Mesenchymal stem cell (in vitro differentiated cells and primary cell): ENCODE data around the gene RAB11FIP5.

ENCODE experiments used
- DNase-seq: peaks from one replicate; pipeline ENCODE4 v3.0.0-alpha.2; 2013
- H2AFZ ChIP-seq: one replicate; pipeline ENCODE4 v1.6.1; 2013; ENCODE audit warnings: low read depth, mild to moderate bottlenecking, control low read depth, inconsistent platforms, low read length, moderate library complexity
- H2AK5ac ChIP-seq: 2 replicates; pipeline ENCODE4 v1.6.1; 2013; ENCODE audit warnings: low read length, moderate library complexity, mild to moderate bottlenecking, inconsistent platforms; ENCODE audit not compliant: severe bottlenecking
- H2BK120ac ChIP-seq: one replicate; pipeline ENCODE4 v1.6.1; 2013; ENCODE audit warnings: low read depth, mild to moderate bottlenecking, inconsistent platforms, low read length, moderate library complexity
- H2BK12ac ChIP-seq, 2 experiments: one replicate each; pipeline ENCODE4 v1.6.1; 2013; ENCODE audit warnings: inconsistent platforms in 2 of 2, low read length in 2 of 2, mild to moderate bottlenecking in 2 of 2, moderate library complexity in 2 of 2, control low read depth in 1 of 2
- H2BK15ac ChIP-seq: one replicate; pipeline ENCODE4 v1.6.1; 2013; ENCODE audit warnings: mild to moderate bottlenecking, low read depth, inconsistent platforms; ENCODE audit not compliant: poor library complexity, severe bottlenecking
- H2BK5ac ChIP-seq: 2 replicates; pipeline ENCODE4 v1.6.1; 2013; ENCODE audit warnings: low read depth, mild to moderate bottlenecking, low read length, control low read depth, inconsistent platforms; ENCODE audit not compliant: poor library complexity, severe bottlenecking
- H3K14ac ChIP-seq, 2 experiments: one replicate each; pipeline ENCODE4 v1.6.1; 2013; ENCODE audit warnings: inconsistent platforms in 2 of 2, low read length in 2 of 2, control low read depth in 1 of 2, mild to moderate bottlenecking in 1 of 2, moderate library complexity in 1 of 2
- H3K18ac ChIP-seq, 2 experiments: one replicate each; pipeline ENCODE4 v1.6.1; 2013; ENCODE audit warnings: inconsistent platforms in 2 of 2, low read length in 2 of 2, control low read depth in 1 of 2, low read depth in 1 of 2, mild to moderate bottlenecking in 1 of 2
- H3K23ac ChIP-seq, 2 experiments: one replicate each; pipeline ENCODE4 v1.6.1; 2013; ENCODE audit warnings: inconsistent platforms in 2 of 2, low read length in 2 of 2, mild to moderate bottlenecking in 2 of 2, moderate library complexity in 2 of 2, control low read depth in 1 of 2
- H3K27ac ChIP-seq: 2 replicates; pipeline ENCODE4 v1.5.1; 2013; ENCODE audit warnings: mild to moderate bottlenecking, moderate library complexity, low read length, control low read depth, inconsistent platforms; ENCODE audit not compliant: poor library complexity, severe bottlenecking
- H3K27me3 ChIP-seq, 2 experiments: 2 replicates each; pipeline versions ENCODE4 v1.6.1 to v1.7.0; 2013; ENCODE audit warnings: low read length in 2 of 2, mild to moderate bottlenecking in 2 of 2, moderate library complexity in 2 of 2, control low read depth in 1 of 2, inconsistent platforms in 1 of 2; ENCODE audit not compliant: control insufficient read depth in 1 of 2, insufficient read depth in 1 of 2
- H3K36me3 ChIP-seq, 2 experiments: 2 replicates each; pipeline versions ENCODE4 v1.6.1 to v1.7.0; 2013; ENCODE audit warnings: low read length in 2 of 2, control low read depth in 1 of 2, inconsistent platforms in 1 of 2, low read depth in 1 of 2, mild to moderate bottlenecking in 1 of 2; ENCODE audit not compliant: insufficient read depth in 2 of 2, control insufficient read depth in 1 of 2
- H3K4ac ChIP-seq, 2 experiments: one replicate each; pipeline ENCODE4 v1.6.1; 2013; ENCODE audit warnings: inconsistent platforms in 2 of 2, low read length in 2 of 2, mild to moderate bottlenecking in 2 of 2, moderate library complexity in 2 of 2, control low read depth in 1 of 2, low read depth in 1 of 2
- H3K4me1 ChIP-seq: 2 replicates; pipeline ENCODE4 v1.6.1; 2013; ENCODE audit warnings: low read depth, low read length, control low read depth; ENCODE audit not compliant: control insufficient read depth, insufficient read depth
- H3K4me2 ChIP-seq: 2 replicates; pipeline ENCODE4 v1.6.1; 2013; ENCODE audit warnings: low read length, mild to moderate bottlenecking, inconsistent platforms; ENCODE audit not compliant: poor library complexity, severe bottlenecking
- H3K4me3 ChIP-seq, 2 experiments: 2 replicates each; pipeline versions ENCODE4 v1.5.1 to v1.7.0; 2013; ENCODE audit warnings: low read length in 2 of 2, mild to moderate bottlenecking in 2 of 2, control low read depth in 1 of 2, low read depth in 1 of 2; ENCODE audit not compliant: insufficient read depth in 1 of 2
- H3K79me1 ChIP-seq: replicated peaks from 2 replicates; pipeline ENCODE4 v1.6.1; 2013; ENCODE audit warnings: mild to moderate bottlenecking, control low read depth, low read length, inconsistent platforms; ENCODE audit not compliant: poor library complexity, severe bottlenecking
- H3K9ac ChIP-seq: 2 replicates; pipeline ENCODE4 v1.7.0; 2013; ENCODE audit warnings: mild to moderate bottlenecking, low read length, moderate library complexity
- H3K9me3 ChIP-seq: 2 replicates; pipeline ENCODE4 v1.7.0; 2013; ENCODE audit warnings: mild to moderate bottlenecking, low read length; ENCODE audit not compliant: control insufficient read depth
- H4K8ac ChIP-seq: one replicate; pipeline ENCODE4 v1.6.1; 2013; ENCODE audit warnings: inconsistent platforms, mild to moderate bottlenecking, low read length, moderate library complexity
- H4K91ac ChIP-seq: one replicate; pipeline ENCODE4 v1.6.1; 2013; ENCODE audit warnings: mild to moderate bottlenecking, low read length, inconsistent platforms
- WGBS: methylation state at CpG from one replicate; pipeline ENCODE4 v1.1.7; 2013; ENCODE audit warnings: mixed read lengths; 5-methylcytosine and 5-hydroxymethylcytosine counted together

Gene RAB11FIP5

DNA sequence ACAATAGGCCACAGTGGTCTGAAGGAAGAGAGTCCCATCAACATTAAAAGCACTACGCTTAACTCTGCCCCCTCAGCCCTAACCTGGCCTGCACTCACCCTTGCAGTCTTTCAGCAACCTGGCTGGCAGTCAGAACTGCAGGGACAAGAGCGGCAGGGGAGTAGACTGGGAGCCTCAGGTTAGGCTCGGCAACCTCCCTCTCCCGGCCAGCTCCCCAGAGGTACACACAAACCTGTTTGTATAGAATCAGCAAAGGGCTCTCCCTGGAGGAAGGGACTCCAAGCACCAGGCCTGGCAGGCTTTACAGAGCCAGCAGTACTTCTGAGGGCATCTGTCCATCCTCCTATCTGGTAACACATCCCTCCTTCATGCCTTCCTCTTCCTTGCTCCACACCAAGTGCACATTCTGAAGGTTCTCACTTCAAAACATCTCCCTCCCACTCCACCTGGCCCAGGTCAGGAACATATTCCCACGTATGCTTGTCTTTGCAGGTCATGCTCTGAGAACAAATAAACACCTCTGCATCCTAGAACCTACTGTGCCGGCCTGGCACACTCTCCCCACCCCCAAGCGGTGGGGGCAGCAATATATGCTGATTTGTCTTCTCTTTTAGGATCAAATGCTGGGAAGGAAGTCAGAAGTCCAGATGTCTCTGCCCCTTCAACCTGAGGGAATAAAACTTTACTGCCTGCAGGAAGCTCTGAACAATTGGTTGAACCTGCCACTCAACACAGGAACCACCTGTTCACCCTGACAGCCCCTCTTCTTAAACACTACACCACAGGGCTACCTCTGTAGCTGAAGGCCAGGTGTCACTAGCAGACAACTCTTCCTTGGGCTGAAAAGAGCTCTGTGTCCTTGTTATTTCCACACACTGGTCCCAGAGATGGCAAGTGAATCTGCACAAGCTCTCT, 28.6 kb downstream of the RAB11FIP5 start:
- no peaks in the 10 kb centered on the region for H3K27me3 ChIP-seq

DNA sequence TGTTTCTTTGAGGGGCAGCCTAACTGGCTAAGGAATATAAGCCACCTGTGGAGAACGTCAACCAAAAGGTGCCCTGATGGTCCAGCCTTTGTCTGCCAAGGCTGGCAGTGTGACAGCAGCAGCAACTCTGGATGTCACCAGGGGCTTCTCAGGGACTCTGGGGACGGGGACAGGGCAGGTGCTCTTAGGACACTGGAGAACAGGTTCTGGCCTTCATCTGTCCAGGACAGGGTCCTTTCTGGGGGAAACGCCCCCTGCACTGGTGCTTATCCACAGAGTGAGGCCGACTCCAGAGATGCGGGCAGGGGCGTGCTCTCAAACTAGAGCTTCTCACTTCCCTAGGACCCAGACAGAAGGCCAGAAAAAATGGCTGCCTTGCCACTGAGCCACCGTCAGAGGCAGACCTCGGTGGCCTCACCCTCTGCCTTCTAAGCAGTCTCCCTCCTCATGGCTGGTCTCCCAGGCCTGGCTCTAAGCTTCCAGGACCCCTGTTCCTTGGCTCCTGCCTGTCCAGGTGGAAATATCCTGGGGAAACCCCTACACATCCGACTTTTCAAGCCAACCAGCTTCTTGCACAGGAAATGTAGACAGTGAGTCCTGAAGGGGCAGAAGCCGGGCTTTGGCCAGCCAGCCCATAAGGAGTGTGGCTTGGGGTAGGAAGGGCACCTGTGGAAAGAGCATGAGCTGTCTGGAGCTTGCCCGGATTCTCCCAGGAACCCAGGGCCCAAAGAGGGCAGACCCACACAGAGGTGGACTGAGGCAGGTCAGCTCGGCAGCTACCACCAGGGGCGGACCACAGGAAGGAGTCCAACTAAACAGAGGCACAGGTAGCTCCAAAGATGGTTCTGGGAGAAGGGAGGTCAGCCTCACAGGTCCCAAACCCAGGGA, 30.0 kb downstream of the RAB11FIP5 start:
- no peak overlapping the region for H2AK5ac ChIP-seq
- H2BK12ac ChIP-seq: no peak overlapping the region
- peaks cover 68 to 79% of the 10 kb centered on the region in 2 experiments for H3K36me3 ChIP-seq
- no peak overlapping the region for H2AFZ ChIP-seq
- no peak overlapping the region for H4K8ac ChIP-seq
- no peak overlapping the region for H2BK5ac ChIP-seq
- H3K9me3 ChIP-seq: no peaks in the 10 kb centered on the region
- no peak overlapping the region for H3K4ac ChIP-seq
- H3K9ac ChIP-seq: no peak overlapping the region
- H3K4me3 ChIP-seq: no peak overlapping the region
- no peak overlapping the region for H2BK120ac ChIP-seq
- no peak overlapping the region for H3K27ac ChIP-seq
- H3K79me1 ChIP-seq: peaks cover 46% of the 10 kb centered on the region
- no peaks in the 10 kb centered on the region for H3K27me3 ChIP-seq
- WGBS: 95% methylated on average over 13 of the region's 13 CpGs
- DNase-seq: no peak
- no peak overlapping the region for H3K4me2 ChIP-seq
- no peak overlapping the region for H3K14ac ChIP-seq
- H2BK15ac ChIP-seq: no peak overlapping the region
- H3K23ac ChIP-seq: no peak overlapping the region
- no peak overlapping the region for H4K91ac ChIP-seq
- H3K4me1 ChIP-seq: peaks cover 78% of the 10 kb centered on the region
- H3K18ac ChIP-seq: no peak overlapping the region

More for the DNA sequence above, 28.6 kb downstream of the RAB11FIP5 start:
- Histone ChIP-seq H3K4ac (no peak overlapping the region), H3K9me3 (no peaks in the 10 kb centered on the region), H4K8ac (no peak overlapping the region), H3K14ac (no peak overlapping the region), H2BK15ac (no peak overlapping the region), H3K18ac (no peak overlapping the region), H3K79me1 (peaks cover 38% of the 10 kb centered on the region), H3K4me3 (no peak overlapping the region), H2AK5ac (peak overlapping the region; percentile 59), H3K23ac (no peak overlapping the region), H3K36me3 (peaks cover 63 to 77% of the 10 kb centered on the region in 2 experiments), H3K27ac (peak overlapping the region; percentile 84), H3K4me1 (peaks cover 85% of the 10 kb centered on the region), H2AFZ (no peak overlapping the region), H2BK5ac (no peak overlapping the region), H3K4me2 (peak overlapping the region; percentile 48), H3K9ac (peak overlapping the region; percentile 46), H2BK120ac (no peak overlapping the region), H2BK12ac (no peak overlapping the region), H4K91ac (no peak overlapping the region)
- WGBS: 92% methylated on average over 7 of the region's 7 CpGs
- DNase-seq: no peak

DNA sequence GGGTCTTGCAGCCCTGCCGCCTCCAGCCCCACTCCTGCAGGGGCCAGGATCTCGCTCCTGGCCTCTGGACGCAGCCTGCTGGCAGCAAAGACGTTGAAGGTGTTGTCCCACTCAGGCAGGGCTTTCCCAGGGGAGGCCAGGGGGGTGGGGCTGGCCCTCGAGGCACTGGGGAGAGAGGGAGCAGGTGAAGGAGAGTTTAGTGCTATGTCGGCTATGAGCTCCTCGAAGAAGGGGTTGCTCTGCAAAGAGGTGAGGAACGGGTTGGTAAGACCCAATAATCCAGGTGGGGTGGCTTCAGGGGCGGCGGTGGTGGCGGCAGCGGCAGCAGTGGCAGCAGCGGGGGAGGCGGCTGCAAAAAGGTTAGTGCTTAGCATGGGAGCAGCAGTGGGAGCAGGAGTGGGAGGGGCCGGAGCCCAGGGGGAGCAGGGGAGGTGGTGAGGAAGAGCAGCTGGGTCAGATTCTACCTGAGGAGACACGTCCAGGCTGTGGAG, 31.5 kb downstream of the RAB11FIP5 start:
- H3K27me3 ChIP-seq: no peaks in the 10 kb centered on the region
- peaks cover 52% of the 10 kb centered on the region for H3K79me1 ChIP-seq
- H3K36me3 ChIP-seq: peaks cover 67 to 74% of the 10 kb centered on the region in 2 experiments
- no peak overlapping the region for H4K91ac ChIP-seq
- no peaks in the 10 kb centered on the region for H3K9me3 ChIP-seq
- no peak overlapping the region for H2AK5ac ChIP-seq
- no peak overlapping the region for H3K4me2 ChIP-seq
- 75% methylated on average over 16 of the region's 16 CpGs for WGBS
- no peak overlapping the region for H3K9ac ChIP-seq
- no peak overlapping the region for H3K23ac ChIP-seq
- no peak overlapping the region for H3K14ac ChIP-seq
- no peak overlapping the region for H2BK12ac ChIP-seq
- H3K27ac ChIP-seq: no peak overlapping the region
- H2AFZ ChIP-seq: no peak overlapping the region
- no peak overlapping the region for H2BK5ac ChIP-seq
- peaks cover 67% of the 10 kb centered on the region for H3K4me1 ChIP-seq
- no peak overlapping the region for H3K4me3 ChIP-seq
- H3K18ac ChIP-seq: no peak overlapping the region
- H2BK120ac ChIP-seq: no peak overlapping the region
- DNase-seq: no peak
- no peak overlapping the region for H3K4ac ChIP-seq
- H4K8ac ChIP-seq: no peak overlapping the region
- no peak overlapping the region for H2BK15ac ChIP-seq
